WTC11 (cell line): ENCODE measurements around the gene GLTPD2. TPM values are rescaled to one million over a fixed set of nuclear protein-coding genes. Genes with fewer than 3 reads are reported as not detected.
A peak's percentile ranks its signal among the peaks of the same experiment; 100 is the strongest.

ENCODE experiments used
- ATAC-seq: fragments of 200-7000 bp; cut with Tn5 transposase; 2 replicates; pipeline ENCODE4 v1.10.0; 2021; ENCODE audit warnings: mild to moderate bottlenecking, moderate library complexity
- CTCF ChIA-PET: fragments of 300-600 bp; sonication (Branson Sonifier 250); formaldehyde crosslinking; loops from one replicate; lab custom pipeline; 2021; ENCODE audit warnings: antibody characterized with exemption; lab: Charles Lee
- POLR2A ChIA-PET: fragments of 350-600 bp; sonication (Branson Sonifier 250); formaldehyde crosslinking; loops from one replicate; lab custom pipeline; 2021; ENCODE audit warnings: antibody characterized with exemption; lab: Charles Lee
- DNase-seq: peaks from one replicate; pipeline ENCODE4 v3.0.0; 2021; ENCODE audit warnings: low spot score
- H3K27ac Mint-ChIP-seq: 2 replicates; pipeline ENCODE4 v1.8.0; 2021; ENCODE audit warnings: mixed read lengths
- H3K27me3 Mint-ChIP-seq: 2 replicates; pipeline ENCODE4 v1.8.0; 2021; ENCODE audit warnings: low read depth, mild to moderate bottlenecking, moderate library complexity, mixed read lengths
- H3K36me3 Mint-ChIP-seq: 2 replicates; pipeline ENCODE4 v1.8.0; 2021; ENCODE audit warnings: mixed read lengths
- H3K4me1 Mint-ChIP-seq: 2 replicates; pipeline ENCODE4 v1.8.0; 2022; ENCODE audit warnings: mixed read lengths
- H3K4me3 Mint-ChIP-seq: 2 replicates; pipeline ENCODE4 v1.8.0; 2021; ENCODE audit warnings: mild to moderate bottlenecking, moderate library complexity, mixed read lengths
- H3K9me3 Mint-ChIP-seq: 2 replicates; pipeline ENCODE4 v1.8.0; 2021; ENCODE audit warnings: mixed read lengths
- CBFB ChIP-seq: sonication (generic); formaldehyde crosslinking; IDR thresholded peaks from 2 replicates; pipeline ENCODE4 v1.8.1; 2022; ENCODE audit warnings: mild to moderate bottlenecking, low read depth, missing genetic modification reagents
- CDX4 ChIP-seq: fragments of 250-450 bp; sonication (Bioruptor Pico); IDR thresholded peaks from 2 replicates; pipeline ENCODE4 v1.9.0; 2021; ENCODE audit warnings: moderate library complexity, mild to moderate bottlenecking, inconsistent platforms, borderline replicate concordance
- CREM ChIP-seq: sonication (generic); formaldehyde crosslinking; IDR thresholded peaks from 2 replicates; pipeline ENCODE4 v1.8.1; 2022; ENCODE audit warnings: mild to moderate bottlenecking, missing genetic modification reagents, moderate library complexity
- E2F4 ChIP-seq: sonication (generic); formaldehyde crosslinking; IDR thresholded peaks from 2 replicates; pipeline ENCODE4 v1.8.1; 2022; ENCODE audit warnings: low read depth, mild to moderate bottlenecking, moderate library complexity, missing genetic modification reagents, borderline replicate concordance
- ESRRA ChIP-seq: sonication (generic); formaldehyde crosslinking; IDR thresholded peaks from 2 replicates; pipeline ENCODE4 v1.8.1; 2022; ENCODE audit warnings: mild to moderate bottlenecking, missing genetic modification reagents, borderline replicate concordance
- FOXK1 ChIP-seq: sonication (generic); formaldehyde crosslinking; IDR thresholded peaks from 2 replicates; pipeline ENCODE4 v1.8.0; 2022; ENCODE audit warnings: mild to moderate bottlenecking, moderate library complexity, missing genetic modification reagents
- FOXP1 ChIP-seq: sonication (generic); formaldehyde crosslinking; IDR thresholded peaks from 2 replicates; pipeline ENCODE4 v1.8.0; 2022; ENCODE audit warnings: missing genetic modification reagents, mild to moderate bottlenecking, moderate library complexity, borderline replicate concordance
- JUN ChIP-seq: sonication (generic); formaldehyde crosslinking; IDR thresholded peaks from 2 replicates; pipeline ENCODE4 v1.8.0; 2023; ENCODE audit warnings: mild to moderate bottlenecking, missing genetic modification reagents
- KAT7 ChIP-seq: sonication (generic); formaldehyde crosslinking; IDR thresholded peaks from 2 replicates; pipeline ENCODE4 v1.8.1; 2023; ENCODE audit warnings: missing genetic modification reagents, mild to moderate bottlenecking, borderline replicate concordance
- OVOL2 ChIP-seq: fragments of 250-450 bp; sonication (Bioruptor Pico); IDR thresholded peaks from 2 replicates; pipeline ENCODE4 v1.9.0; 2021; ENCODE audit warnings: mild to moderate bottlenecking, borderline replicate concordance
- TEAD1 ChIP-seq: sonication (generic); formaldehyde crosslinking; IDR thresholded peaks from 2 replicates; pipeline ENCODE4 v1.8.0; 2022; ENCODE audit warnings: mild to moderate bottlenecking, missing genetic modification reagents
- TP53 ChIP-seq: sonication (generic); formaldehyde crosslinking; IDR thresholded peaks from 2 replicates; pipeline ENCODE4 v1.8.1; 2023; ENCODE audit warnings: mild to moderate bottlenecking, missing genetic modification reagents
- ZNF281 ChIP-seq: sonication (generic); formaldehyde crosslinking; IDR thresholded peaks from 2 replicates; pipeline ENCODE4 v1.8.0; 2023; ENCODE audit warnings: mild to moderate bottlenecking, missing genetic modification reagents
- ZNF416 ChIP-seq: fragments of 250-450 bp; sonication (Bioruptor Pico); IDR thresholded peaks from 2 replicates; pipeline ENCODE4 v1.9.0; 2021; ENCODE audit warnings: mild to moderate bottlenecking, inconsistent platforms
- ZSCAN18 ChIP-seq: fragments of 250-450 bp; sonication (Bioruptor Pico); IDR thresholded peaks from 2 replicates; pipeline ENCODE4 v2.1.2; 2022; ENCODE audit warnings: mild to moderate bottlenecking, moderate library complexity
- total RNA-seq: library from RNA; stranded (reverse); gene quantifications from 3 replicates; pipeline ENCODE4 v1.2.3, GENCODE V29; 2021
- TF ChIP-seq, protein P1 (sequence below): sonication (generic); formaldehyde crosslinking; IDR thresholded peaks from 2 replicates; pipeline ENCODE4 v1.8.1; 2023; ENCODE audit warnings: mild to moderate bottlenecking, moderate library complexity, missing genetic modification reagents

Gene GLTPD2
- total RNA-seq, 1 experiment from 2014 or later, result not detected

- TF ChIP-seq, protein P1, sequence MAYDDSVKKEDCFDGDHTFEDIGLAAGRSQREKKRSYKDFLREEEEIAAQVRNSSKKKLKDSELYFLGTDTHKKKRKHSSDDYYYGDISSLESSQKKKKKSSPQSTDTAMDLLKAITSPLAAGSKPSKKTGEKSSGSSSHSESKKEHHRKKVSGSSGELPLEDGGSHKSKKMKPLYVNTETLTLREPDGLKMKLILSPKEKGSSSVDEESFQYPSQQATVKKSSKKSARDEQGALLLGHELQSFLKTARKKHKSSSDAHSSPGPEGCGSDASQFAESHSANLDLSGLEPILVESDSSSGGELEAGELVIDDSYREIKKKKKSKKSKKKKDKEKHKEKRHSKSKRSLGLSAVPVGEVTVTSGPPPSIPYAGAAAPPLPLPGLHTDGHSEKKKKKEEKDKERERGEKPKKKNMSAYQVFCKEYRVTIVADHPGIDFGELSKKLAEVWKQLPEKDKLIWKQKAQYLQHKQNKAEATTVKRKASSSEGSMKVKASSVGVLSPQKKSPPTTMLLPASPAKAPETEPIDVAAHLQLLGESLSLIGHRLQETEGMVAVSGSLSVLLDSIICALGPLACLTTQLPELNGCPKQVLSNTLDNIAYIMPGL, result peak; percentile 100
- TF ChIP-seq, all 79 proteins: peak for 24
These were observed 1.4 kb downstream of the GLTPD2 start (continued) for GRCh38 chr17:4789951-4790704.

DNA sequence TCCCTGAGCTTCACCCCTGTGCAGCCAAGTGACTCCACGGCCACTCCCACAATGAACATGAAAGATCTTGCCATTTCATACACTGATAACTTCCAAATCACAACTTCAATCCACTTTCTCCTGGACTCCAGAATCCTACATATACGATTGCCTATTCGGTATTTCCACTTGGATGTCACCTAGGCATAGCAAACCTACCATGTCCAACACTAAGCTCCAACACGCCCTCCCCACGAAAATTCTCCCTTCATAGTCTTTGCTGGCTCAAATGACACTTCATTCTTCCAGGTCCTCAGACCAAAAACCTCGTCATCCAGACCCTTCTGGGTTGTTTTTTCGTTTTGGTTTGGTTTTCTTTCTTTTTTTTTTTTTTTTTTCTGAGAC lies 1.9 kb downstream of the GLTPD2 start:
- H3K4me1 Mint-ChIP-seq, result peaks cover 33% of the 10 kb centered on the region
- ATAC-seq (no peak), DNase-seq (no peak)
- H3K9me3 Mint-ChIP-seq, result no peaks in the 10 kb centered on the region
- H3K27me3 Mint-ChIP-seq, result peaks cover 53% of the 10 kb centered on the region
- H3K4me3 Mint-ChIP-seq, result peak overlapping the region; percentile 77
- TF ChIP-seq JUN (no peak), ZNF281 (CRISPR knock-in tag) (no peak), ZSCAN18 (CRISPR knock-in tag) (no peak), CREM (CRISPR knock-in tag) (no peak), OVOL2 (no peak), ZNF416 (CRISPR knock-in tag) (no peak), E2F4 (CRISPR knock-in tag) (no peak), TP53 (no peak), ESRRA (CRISPR knock-in tag) (no peak), CDX4 (no peak), KAT7 (CRISPR knock-in tag) (no peak), FOXP1 (CRISPR knock-in tag) (no peak), FOXK1 (CRISPR knock-in tag) (no peak), CBFB (CRISPR knock-in tag) (no peak), TEAD1 (no peak)
- POLR2A ChIA-PET, result interaction anchor here (0.6 to 1.9 kb wide), 3 partner anchors 16 to 68 kb away, joined by 3 to 12 read pairs (median 3); partner anchors contain the start of gene PLD2
- H3K27ac Mint-ChIP-seq, result no peak overlapping the region
- CTCF ChIA-PET, result interaction anchor here (0.6 to 3.2 kb wide), 26 partner anchors 9 to 110 kb away, joined by 3 to 27 read pairs (median 4); partner anchors contain the start of genes ARRB2, C17orf107, MED11 and PLD2
- H3K36me3 Mint-ChIP-seq, result no peaks in the 10 kb centered on the region
